NK-92 treated with Interleukin-12 subunit alpha and Interleukin-12 subunit beta, amount 100 ng/mL, for 24 hours (cell line): ENCODE data around the gene PPM1G.
A peak's percentile ranks its signal among the peaks of the same experiment; 100 is the strongest.
"Not testable (repeated sequence)": the region's sequence is repeated elsewhere in the genome, so short reads cannot be mapped to it uniquely, and the experiment has no call there.

Experiments used
- DNase-seq: peaks from one replicate; lab custom pipeline; 2025; lab: John Stamatoyannopoulos, UW

The PPM1G gene

GRCh38 chr2:27375513-27376099, 33.8 kb downstream of the PPM1G start:
- no peak for DNase-seq

- no peak for DNase-seq
Measured at GRCh38 chr2:27373567-27373966, 35.8 kb downstream of the PPM1G start.

GRCh38 chr2:27372937-27373336, 36.5 kb downstream of the PPM1G start:
- no peak for DNase-seq

GRCh38 chr2:27370816-27371620, 38.4 kb downstream of the PPM1G start:
- DNase-seq, result no peak

- peak; percentile 96 for DNase-seq
Measured at GRCh38 chr2:27370026-27370815, 39.2 kb downstream of the PPM1G start, which contains the start of the genes EIF2B4 and SNX17. TSS of gene EIF2B4 (minus strand) at chr2:27370338. CDS start at chr2:27370314, 24 bp downstream. TSS of gene SNX17 (plus strand) at chr2:27370616. CDS start at chr2:27370744, 128 bp downstream.

GRCh38 chr2:27369471-27370025, 39.8 kb downstream of the PPM1G start:
- DNase-seq, result peak; percentile 37

- no peak for DNase-seq
Measured at GRCh38 chr2:27363933-27364332, 45.5 kb downstream of the PPM1G start.

- DNase-seq, result no peak
Measured at GRCh38 chr2:27362678-27363420, 46.5 kb downstream of the PPM1G start.

- peak; percentile 84 for DNase-seq
Measured at GRCh38 chr2:27356382-27357181, 52.8 kb downstream of the PPM1G start, which contains the start of gene GTF3C2. TSS of gene GTF3C2 (minus strand) at chr2:27356764. CDS start at chr2:27343554, 13,210 bp downstream.

- DNase-seq, result peak; percentile 68
Measured at GRCh38 chr2:27356056-27356381, 53.4 kb downstream of the PPM1G start.

GRCh38 chr2:27354597-27354927, 54.8 kb downstream of the PPM1G start:
- DNase-seq, result no peak

GRCh38 chr2:27353762-27354596, 55.4 kb downstream of the PPM1G start:
- DNase-seq, result no peak

- not testable (repeated sequence) for DNase-seq
Measured at GRCh38 chr2:27353386-27353761, 56.0 kb downstream of the PPM1G start.

- DNase-seq, result no peak
Measured at GRCh38 chr2:27351802-27352598, 57.4 kb downstream of the PPM1G start.

- DNase-seq, result no peak
Measured at GRCh38 chr2:27350106-27350693, 59.2 kb downstream of the PPM1G start.

- DNase-seq, result no peak
Measured at GRCh38 chr2:27347641-27348040, 61.8 kb downstream of the PPM1G start.

GRCh38 chr2:27336173-27336572, 73.2 kb downstream of the PPM1G start:
- DNase-seq, result no peak

GRCh38 chr2:27335311-27335710, 74.1 kb downstream of the PPM1G start:
- DNase-seq, result no peak
